Right ventricle myocardium superior (tissue), 1 donor: ENCODE results near the gene TNIP2. TPM values are rescaled to one million over a fixed set of nuclear protein-coding genes. Genes with fewer than 3 reads are reported as not detected.

ENCODE experiments used
- ATAC-seq: fragments of 200-7000 bp; cut with Tn5 transposase; one replicate; pipeline ENCODE4 v1.9.1; 2020; ENCODE audit warnings: mild to moderate bottlenecking; ENCODE audit not compliant: poor library complexity
- DNase-seq: peaks from one replicate; pipeline ENCODE4 v3.0.0-alpha.2; 2020
- intact Hi-C: fragments of 100-400 bp; cut with DNase I; formaldehyde crosslinking; loops from one replicate; pipeline ENCODE4 v1.11.2; 2022
- total RNA-seq: library from RNA; stranded (reverse); fragmentation: NEBNext Ultra II Directional; extraction: Animal tissue kit (Norgen Biotek cat#: 25700); gene quantifications from one replicate; pipeline ENCODE4 v1.2.1, GENCODE V29; 2021
- donor health status: DM: no; HTN: yes; CAD: no; lungs with severe emphysema.

Gene TNIP2
- total RNA-seq, 1 donor from 2014 or later, result 25.9 TPM

DNA sequence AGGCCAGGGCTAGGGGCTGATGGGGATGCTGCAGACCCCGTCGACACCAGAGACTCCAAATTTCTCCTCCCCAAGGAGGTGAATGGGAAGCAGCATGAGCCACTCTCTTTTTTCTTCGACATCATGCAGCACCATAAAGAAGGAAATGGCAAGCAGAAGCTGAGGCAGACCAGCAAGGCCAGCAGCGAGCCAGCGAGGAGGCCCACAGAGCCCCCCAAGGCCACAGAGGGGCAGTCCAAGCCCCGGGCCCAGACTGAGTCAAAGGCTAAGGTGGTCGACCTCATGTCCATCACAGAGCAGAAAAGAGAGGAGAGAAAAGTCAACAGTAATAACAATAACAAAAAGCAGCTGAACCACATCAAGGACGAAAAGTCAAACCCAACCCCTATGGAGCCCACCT, 56.1 kb downstream of the TNIP2 start:
- intact Hi-C loops, result no loop called here
- no peak for ATAC-seq

GRCh38 chr4:2699534-2699933, 56.6 kb downstream of the TNIP2 start:
- intact Hi-C loops, result no loop called here
- DNase-seq (no peak), ATAC-seq (no peak)

More for the DNA sequence above, 56.1 kb downstream of the TNIP2 start:
- no peak for DNase-seq

- DNase-seq (no peak), ATAC-seq (no peak)
- intact Hi-C loops, result no loop called here
Observed at GRCh38 chr4:2698951-2699505, 57.1 kb downstream of the TNIP2 start.

GRCh38 chr4:2698504-2698903, 57.6 kb downstream of the TNIP2 start:
- intact Hi-C loops, result no loop called here
- DNase-seq (no peak), ATAC-seq (no peak)

DNA sequence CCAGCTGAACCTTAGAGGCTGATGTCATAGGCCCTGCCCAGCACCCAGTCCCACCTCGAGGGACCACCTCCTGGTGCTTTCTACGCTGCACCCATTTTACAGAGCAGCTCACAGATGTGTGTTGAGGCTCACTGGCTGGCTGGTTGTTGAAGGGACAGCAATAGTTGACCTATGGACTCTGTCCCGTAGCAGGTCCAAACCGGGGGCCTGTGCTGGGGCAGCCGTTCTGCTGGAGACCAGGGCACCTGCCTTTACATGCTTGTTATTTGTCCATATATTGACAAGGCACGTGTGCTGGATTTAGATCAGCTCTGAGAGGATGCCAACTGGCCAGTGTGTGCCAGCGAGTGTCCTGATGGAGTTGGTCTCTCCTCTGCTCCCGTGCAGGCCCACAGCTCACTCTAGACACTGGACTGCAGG, 58.1 kb downstream of the TNIP2 start:
- DNase-seq, result no peak
- intact Hi-C loops, result no loop called here
- ATAC-seq, result no peak

- ATAC-seq (no peak), DNase-seq (no peak)
- intact Hi-C loops, result no loop called here
Observed at GRCh38 chr4:2696423-2696822, 59.7 kb downstream of the TNIP2 start.

DNA sequence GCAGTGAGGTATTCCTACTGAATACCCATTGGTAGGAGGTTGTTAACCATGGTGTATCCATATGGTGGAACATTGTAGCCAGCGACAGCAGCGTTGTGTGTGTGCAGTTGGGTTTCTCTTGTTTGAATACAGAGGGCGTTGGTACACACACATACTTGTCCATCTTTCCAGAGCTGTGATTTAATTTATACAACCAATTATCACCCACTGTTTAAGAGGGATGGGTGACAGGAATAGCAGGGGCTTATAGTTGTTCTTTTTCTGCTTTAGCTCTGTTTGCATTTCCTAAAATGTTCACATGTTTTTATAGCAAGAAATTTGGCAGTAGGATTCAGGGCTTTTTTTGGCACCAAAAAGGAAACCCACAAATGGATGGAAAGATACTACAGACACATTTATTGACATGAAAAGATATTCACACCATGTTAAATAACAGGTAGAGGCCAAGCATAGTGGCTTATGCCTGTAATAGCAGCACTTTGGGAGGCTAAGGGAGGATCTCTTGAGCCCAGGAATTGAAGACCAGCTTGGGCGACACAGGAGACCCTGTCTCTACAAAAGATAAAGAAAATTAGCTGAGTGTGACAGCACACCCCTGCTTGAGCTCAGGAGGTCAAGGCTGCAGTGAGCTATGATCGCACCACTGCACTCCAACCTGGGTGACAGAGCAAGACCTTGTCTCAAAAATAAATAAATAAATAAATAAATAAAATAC, 60.6 kb downstream of the TNIP2 start:
- DNase-seq (no peak), ATAC-seq (no peak)
- intact Hi-C loops, result no loop called here

DNA sequence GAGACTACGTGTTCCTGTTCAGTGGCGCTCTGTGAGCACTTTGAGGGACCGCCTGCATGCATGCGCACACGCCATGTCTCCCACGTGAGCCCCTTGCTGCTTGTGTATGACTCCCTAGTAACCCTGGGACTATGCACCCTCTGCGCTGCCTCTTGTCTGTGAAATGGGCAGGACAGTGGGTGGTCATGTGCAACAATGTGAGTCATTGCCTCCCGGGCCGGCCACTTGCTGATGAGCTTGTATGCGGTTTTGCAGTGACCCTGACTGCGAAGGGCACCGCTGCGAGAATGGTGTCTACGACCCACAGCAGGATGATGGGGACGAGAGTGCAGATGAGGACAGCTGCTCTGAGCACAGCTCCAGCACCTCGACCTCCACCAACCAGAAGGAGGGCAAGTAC, 61.4 kb downstream of the TNIP2 start:
- DNase-seq (no peak), ATAC-seq (no peak)
- intact Hi-C loops, result no loop called here

- ATAC-seq (no peak), DNase-seq (no peak)
- intact Hi-C loops, result no loop called here
Observed at GRCh38 chr4:2691952-2692435, 64.1 kb downstream of the TNIP2 start.

Other genes with a start within 250 kb of the TNIP2 start
- 14.5 TPM for gene FAM193A, start 219.7 kb downstream of the TNIP2 start, total RNA-seq
- 24.9 TPM for gene SH3BP2, start 36.7 kb upstream of the TNIP2 start, total RNA-seq
- 217 TPM for gene ADD1, start 87.5 kb upstream of the TNIP2 start, total RNA-seq
- 20.7 TPM for gene NOP14, start 207.1 kb upstream of the TNIP2 start, total RNA-seq
- 8.8 TPM for gene GRK4, start 207.2 kb upstream of the TNIP2 start, total RNA-seq